Inflammatory macrophage treated with lipopolysaccharide for 1 hour (primary cell): ENCODE data around the gene PDE4D.

Source experiments
- DNase-seq, 2 donors: peaks; one replicate each; pipeline ENCODE4 v3.0.0-alpha.2; 2020 to 2022

PDE4D gene

DNA sequence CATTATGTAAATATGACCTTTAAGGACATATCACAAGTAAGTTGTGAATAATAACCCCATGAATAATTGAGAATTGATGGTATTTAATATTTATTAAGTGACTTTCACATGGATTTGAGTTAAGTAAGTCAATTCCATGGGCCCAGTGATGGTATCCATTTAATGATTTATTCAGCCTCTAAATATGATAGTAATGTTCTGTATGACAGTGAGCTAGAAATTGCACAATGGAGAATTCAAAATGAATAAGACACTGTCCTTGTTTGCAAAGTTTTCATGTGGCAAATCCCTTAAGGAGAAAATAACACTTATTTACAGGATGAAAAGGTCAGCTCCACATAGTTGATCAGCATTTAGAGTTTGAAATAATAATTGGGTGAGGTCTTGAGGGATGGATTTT, 160.7 kb downstream of the PDE4D start:
- no peak for DNase-seq

DNA sequence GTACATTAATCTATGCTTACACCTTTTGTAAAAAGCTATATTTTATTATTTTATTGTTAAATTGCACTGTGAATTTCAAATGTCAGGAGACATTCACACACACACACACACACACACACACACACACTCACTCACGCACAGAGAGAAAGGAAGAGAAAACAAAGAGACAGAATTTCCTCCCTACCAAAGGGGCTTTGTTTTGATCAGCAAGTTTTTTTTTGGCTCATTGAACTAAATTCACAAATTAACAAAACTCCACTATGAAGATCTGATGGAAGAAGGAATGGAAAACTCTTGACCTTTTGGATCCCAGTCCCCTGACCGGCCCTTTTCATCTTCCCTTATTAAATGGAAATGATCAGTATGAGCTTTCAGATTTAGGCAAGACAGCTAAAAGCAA, 161.2 kb downstream of the PDE4D start:
- DNase-seq, result no peak

DNA sequence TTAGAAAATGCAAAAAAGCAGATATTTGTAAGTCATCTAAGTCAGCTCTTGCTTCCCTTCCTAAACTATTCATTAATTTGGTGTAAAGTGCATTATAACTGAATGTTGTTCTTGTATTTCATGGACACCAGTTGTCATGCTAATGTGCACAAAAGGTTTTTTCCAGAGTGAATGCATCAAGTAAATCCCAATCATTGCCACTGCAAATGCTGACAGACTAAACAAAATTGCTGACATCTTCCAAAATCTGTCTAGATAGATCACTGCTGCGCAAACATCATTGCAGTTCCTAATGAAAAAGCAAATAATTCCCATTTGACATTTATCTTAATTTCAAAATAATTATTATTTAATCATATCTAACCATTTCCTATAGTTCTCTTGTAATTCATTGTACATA, 161.7 kb downstream of the PDE4D start:
- DNase-seq, result no peak

DNA sequence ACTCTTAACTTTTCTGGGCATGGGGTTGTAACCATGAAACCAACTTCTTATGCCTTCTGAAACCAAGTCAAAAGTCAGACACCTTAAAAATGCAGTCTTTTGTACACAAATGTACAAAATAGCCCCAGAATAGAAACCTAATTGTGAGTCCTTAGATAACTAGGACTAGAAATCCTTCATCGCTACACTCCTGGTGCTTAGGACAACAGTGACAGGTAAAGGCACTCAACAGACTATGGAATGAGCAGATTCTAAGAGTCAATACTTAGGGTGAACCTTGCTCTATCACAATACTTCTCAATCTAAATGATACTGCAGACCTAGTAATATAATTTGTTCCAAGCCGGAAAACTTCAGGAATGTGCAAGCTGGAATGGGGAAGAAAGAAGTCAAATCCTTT, 163.7 kb downstream of the PDE4D start:
- DNase-seq, result no peak

DNA sequence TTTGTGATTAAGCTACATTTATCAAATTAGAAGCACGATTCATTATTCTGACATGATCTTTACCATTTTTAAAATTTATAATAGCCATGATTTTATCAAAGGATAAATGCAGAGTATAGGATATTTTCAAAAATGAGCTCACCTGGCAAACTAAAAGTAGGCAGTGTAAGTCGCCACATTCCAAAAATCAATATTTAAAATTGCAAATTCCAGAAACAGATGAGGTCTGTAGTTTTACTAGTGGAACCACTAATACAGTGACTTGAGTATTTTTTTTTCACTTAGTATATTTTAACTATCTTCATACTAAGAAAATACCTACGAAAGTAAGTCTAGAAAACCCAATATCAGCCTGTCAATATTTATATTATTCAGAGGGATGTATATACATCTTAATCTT, 164.2 kb downstream of the PDE4D start:
- no peak for DNase-seq

DNA sequence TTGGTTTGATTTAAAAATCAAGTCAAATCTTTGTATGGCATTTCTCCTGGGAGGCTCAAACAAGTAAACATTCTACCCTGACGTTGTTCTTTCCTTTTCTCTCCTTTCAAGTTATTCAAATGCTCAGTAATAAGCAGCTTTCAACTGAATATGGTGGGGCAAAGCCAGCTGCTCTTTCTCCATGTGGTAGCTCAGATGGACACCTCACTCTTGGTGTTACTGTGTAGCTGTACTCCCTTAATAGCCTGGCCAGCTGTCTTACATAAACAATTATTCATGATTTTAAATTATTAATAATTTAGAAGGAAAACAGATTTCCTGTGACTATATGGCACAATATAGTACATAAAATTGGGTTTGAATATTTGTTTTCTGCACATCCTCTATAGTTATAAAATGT, 165.2 kb downstream of the PDE4D start:
- no peak for DNase-seq

DNA sequence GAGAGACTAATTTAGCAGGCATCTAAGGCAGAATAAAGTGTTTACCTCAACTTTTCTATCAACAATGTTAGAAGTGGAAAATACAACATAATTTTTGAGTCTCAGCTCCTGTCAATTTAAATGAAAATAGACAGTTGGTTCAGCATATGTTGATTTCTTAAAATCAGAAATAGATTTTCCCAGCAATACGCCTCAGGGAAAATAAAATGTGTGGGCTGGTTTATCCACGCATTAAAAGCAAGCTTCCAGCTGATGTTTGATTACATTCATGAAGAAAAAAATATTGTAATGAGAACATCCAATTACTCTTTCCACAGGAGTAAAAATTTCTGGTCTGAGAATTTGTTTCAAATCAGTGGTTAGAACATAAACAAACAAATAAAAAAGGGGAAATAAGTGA, 166.3 kb downstream of the PDE4D start:
- no peak for DNase-seq

DNA sequence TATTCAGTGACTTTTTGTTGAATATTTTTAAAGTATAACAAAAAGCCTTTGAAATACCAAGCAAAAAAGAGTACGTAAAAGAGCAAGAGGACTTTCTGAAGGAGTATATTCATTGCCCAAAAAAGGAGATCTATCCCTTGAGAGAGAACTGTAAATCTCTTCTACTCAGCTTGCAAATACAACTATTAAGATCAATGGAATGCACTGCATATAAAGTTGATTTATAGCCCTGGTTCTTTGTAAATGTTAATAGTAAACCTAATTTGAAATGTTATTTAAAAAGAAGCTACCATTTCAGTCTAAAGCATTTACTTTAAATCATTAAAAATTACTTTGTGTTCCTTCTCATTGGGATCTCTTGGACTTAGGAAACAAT, 168.1 kb downstream of the PDE4D start:
- no peak for DNase-seq

DNA sequence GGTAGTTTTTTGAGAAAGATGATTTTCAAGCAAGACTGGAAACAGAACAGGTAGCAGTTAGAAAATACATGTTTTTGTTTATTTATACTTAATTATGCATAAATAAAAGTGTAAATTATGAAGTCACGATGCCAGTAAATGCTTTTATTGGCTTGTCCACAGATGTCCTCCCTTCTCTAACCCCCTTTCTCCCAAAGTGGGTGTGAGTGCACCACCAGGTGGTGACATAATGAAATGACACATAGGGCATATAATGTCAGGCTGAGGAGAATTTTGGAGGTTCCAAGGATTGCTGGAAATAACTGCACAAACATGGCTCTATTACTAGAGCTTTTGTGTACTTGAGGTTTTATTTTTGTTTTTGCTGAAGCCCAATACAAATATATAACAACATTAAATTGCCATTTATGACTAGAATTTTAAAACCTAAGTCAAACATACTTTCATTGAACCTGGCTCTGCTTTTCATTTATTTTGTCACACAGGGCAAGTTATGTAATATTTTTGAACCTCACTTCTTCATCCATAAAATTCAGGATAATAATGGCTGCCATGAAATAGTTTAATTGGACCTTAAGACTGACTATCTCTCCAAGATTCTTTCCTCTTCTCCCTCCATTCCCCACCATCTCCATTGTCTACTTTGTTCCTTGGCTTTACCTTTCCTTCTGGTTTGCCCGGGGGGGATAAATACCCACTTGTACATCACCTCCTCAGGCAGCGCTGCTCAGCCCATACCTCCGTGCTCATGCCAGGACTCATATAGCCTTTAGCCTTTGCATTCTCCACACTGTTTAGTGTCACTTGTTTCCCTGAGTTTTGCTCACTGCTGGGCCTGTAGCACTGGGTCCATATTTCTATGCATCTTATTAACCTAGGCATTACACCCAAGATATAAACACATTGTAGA, 168.8 kb downstream of the PDE4D start:
- DNase-seq, result peak; percentile 27 to 53

DNA sequence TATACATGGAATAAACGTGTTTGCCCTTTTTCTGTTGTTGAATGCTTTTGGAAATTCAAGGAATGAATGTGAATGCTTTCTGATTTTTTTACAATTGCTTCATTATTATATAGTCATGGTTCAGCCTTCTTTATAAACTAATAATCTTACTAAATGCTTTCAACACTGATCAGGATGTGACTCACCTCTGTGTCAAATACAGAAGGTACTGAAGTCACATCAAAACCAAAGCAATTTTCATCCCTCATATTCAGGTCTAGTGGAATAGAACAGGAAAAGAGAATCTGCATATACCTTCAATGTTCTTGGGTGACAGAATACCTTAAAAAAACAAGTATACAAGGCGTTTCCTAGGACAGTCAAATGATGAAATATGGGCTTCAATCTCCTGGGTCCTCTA, 170.7 kb downstream of the PDE4D start:
- DNase-seq, result no peak

DNA sequence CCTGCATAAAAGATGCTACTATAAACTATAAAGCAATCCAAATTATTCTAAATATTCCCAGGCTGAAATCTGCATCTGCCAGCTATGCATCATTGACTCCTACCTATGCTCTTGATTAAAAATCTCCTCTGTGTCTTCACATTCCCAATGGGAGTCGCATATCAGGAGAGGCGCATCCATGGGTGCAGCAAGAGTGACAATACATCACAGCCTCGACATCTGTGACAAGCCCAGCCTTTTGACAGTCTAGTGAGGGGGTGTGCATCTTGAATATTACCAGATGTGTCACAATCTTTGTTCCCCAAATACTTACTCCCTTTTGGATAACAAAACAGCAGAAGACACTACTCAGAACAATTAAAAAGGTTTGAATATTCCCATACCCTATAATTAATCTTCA, 171.8 kb downstream of the PDE4D start:
- DNase-seq, result no peak

DNA sequence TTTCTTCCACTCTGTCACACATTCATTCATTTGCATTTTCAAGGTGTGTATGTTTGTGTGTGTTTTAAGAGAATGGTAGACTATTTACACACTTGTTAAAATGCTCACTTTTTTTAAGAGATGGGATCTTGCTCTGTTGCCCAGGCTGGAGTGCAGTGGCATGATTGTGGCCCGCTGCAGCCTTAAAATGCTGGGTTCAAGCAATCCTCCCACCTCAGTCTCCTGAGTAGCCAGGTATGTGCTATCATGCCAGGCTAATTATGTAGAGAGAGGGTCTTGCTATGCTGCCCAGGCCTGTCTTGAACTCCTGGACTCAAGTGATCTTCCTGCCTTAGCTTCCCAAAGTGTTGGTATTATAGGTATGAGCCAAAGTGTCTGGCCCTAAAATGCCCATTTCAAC, 173.5 kb downstream of the PDE4D start:
- DNase-seq, result no peak

DNA sequence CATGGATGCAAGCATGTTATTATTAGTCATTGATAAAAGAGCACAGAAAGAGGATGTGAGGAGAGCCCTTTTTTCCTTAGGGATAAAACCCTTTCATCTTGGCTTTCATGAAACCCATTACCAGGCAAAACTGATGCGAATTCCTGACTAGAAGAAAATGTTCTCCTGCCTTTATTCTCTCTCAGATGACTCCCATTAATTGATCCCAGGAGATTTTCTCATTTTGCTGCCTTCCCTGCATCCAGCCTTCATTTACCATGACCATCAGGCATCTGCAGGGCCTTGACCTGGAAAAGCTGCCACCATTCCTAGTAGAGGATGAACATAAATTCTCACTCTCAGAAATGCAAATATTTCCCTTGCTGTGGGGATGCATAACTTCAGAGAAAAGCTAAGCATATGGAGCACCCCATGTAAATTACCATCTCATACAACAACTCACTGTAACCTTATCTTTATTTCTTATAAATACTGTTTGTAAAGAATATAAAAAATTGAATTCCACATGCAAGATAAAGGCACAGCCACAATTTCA, 176.5 kb downstream of the PDE4D start:
- no peak for DNase-seq

DNA sequence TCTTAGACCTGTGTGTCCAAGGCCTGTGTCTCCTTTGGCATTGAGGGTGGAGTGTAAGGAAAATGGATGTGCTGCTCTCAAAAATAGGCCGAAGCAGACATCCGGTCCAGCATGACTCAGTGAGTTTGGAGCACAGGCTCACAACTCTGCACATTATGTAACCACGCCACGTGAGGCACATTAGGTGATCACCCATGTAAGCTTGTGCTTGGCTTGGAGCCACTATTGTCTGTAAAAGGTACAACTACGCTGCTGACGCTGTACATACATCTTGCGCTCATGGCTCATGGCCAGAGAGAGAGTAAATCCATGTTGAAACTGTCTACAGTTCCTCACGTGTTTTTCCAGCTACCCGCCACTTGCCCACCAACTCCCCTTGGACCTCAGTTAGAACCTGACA, 177.5 kb downstream of the PDE4D start:
- DNase-seq, result no peak

DNA sequence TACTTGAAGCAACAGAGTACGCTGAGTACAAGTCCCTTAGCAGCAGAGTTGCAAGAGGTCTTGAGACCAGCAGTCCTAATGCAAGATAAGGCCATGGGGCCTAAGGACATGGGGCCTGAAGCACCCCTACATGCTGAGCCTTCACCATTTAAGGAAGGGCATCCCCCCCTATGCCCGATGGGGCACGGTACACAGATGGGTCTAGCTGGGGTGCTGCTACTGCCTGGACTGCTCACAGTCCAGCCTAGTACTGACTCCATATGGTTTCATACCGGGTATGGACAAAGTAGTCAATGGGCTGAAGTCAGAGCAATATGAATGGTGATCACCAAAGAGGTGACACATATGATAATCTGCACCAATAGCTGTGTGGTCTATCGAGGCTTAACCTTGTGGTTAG, 178.3 kb downstream of the PDE4D start:
- DNase-seq, result no peak

DNA sequence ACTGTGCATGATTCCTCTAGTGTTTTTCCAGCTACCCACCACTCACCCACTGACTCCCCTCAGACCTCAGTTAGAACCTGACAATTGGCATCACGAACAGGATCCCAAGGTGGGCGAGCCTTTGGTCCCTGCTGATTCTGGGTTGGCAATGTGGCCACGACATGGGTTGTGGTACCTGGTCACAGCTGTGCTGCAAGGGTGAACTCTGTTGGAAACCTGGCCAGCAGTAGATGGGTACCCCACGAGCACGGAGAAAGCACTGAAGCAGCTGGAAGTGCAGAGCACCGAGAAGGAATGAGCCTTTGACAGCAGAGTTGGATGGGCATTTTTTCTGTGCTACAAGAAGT, 180.1 kb downstream of the PDE4D start:
- no peak for DNase-seq

DNA sequence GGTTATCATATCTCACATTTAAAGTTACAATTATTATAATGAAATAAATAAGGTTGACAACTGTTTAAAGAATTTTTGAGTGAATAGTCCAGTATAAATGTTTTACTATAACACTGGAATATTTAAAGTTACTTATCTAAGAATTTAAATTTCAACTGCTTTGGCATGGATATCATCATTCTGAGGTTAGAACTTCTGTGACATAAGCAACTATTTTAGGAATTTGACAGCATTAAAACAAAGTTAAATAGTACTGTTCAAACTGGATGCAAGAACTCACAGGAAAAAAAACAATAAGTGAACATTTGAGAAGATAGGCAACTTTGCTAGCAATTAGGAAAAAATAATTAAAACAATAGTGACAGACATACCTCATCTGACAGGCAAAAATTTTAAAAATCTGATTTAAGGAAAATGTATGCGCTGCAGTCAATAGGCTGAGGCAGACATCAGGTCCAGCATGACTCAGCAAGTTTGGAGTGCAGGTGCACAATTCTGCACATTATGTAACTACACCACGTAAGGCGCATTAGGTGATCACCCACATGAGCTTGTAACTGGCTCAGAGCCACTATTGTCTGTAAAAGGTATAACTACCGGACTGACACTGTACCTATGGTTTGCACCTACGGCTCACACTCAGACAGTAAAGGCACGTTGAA, 180.6 kb downstream of the PDE4D start:
- DNase-seq, result no peak

DNA sequence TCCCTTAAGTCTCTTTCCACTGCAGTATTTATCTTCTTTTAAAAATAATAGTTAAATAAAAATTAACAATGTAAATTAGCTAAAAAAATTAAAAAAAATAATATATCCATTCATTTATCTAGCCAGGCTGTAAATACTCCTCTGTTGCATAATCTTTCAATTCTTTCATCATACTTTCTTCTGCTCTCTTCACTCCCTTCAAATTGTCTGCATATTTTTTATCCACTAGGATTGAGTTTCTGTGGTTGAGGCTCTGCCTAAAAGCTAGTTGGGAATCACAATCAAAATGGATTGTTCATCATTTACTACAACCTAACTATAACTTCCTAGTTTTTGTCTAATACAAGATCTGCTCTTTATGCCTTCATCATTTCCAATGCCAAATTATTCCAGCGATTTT, 182.2 kb downstream of the PDE4D start:
- no peak for DNase-seq

DNA sequence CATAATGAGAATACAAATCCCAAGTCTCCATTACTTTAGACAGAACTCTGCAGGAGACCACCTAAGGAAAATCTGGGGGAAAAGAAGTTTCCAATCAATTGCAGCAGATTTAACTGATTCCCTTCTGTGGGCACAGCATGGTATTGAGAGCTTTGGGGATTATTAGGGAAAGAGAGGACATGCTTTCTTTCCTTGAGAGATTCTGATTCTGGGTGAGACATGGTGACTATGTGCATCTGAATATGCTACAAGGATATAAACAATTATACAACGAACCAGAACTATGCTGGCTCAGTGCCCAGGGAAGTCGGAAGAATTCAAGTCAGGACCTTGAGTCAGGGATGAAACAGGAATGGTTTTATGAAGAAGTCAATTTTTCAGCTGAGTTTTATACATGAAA, 183.7 kb downstream of the PDE4D start:
- DNase-seq, result no peak

DNA sequence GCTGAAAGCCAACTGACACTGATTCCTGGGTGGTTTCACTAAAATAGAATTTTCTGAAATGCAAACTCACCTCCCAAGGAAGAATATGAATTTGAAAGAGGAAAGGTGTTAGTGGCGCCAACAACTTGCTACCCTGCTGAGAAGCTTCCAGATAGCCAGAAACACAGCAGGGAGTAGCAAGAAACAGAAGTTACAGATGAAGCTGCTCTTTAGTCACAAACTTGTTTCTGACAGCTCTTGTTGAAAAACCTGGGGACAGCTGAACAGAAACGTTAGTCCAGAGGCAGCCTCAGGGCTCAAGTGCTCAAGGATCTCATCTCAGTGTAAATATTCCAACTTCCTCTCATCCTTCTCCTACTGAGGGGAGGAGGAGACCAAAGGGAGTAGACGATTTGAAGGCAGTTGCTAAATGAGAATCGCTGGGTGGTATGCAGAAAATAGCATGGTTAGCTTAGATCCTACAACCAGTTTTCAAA, 184.1 kb downstream of the PDE4D start:
- DNase-seq, result no peak

DNA sequence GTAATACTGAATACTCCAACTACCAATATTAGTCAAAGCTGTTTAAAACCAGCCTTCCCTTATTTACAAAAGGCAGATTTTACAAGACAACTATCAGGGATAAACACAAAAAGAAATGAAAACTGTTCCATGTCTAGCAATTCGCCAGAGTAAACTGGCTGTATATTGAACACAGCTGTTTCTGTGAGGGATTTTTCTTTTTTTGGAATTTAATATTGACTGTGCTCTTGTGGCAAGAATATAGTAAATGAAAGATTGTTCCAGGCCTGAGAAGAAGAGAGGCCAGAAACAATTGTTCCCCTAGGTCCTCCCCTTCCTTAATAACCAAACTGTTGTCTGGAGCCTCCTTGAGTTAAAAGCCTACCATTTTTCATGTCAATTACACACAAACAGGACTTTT, 188.6 kb downstream of the PDE4D start:
- no peak for DNase-seq

DNA sequence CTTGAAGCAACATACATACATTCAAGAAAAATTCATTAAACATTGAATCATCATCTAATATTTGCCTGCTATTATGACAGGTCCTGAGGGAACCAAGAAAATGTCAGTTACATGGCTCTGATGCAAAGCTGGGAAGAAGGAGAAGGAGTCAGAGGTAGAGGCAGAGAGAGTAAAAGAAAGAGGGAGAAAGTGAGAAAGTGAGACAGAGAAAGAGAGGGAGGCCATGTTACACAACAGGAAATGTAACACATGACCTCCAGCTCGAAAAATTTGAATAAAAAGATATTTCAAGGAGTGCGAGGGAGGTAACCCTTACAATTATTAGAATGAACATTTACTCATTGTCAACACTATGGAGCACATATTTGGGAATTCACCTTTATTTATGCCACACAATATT, 189.7 kb downstream of the PDE4D start:
- no peak for DNase-seq

DNA sequence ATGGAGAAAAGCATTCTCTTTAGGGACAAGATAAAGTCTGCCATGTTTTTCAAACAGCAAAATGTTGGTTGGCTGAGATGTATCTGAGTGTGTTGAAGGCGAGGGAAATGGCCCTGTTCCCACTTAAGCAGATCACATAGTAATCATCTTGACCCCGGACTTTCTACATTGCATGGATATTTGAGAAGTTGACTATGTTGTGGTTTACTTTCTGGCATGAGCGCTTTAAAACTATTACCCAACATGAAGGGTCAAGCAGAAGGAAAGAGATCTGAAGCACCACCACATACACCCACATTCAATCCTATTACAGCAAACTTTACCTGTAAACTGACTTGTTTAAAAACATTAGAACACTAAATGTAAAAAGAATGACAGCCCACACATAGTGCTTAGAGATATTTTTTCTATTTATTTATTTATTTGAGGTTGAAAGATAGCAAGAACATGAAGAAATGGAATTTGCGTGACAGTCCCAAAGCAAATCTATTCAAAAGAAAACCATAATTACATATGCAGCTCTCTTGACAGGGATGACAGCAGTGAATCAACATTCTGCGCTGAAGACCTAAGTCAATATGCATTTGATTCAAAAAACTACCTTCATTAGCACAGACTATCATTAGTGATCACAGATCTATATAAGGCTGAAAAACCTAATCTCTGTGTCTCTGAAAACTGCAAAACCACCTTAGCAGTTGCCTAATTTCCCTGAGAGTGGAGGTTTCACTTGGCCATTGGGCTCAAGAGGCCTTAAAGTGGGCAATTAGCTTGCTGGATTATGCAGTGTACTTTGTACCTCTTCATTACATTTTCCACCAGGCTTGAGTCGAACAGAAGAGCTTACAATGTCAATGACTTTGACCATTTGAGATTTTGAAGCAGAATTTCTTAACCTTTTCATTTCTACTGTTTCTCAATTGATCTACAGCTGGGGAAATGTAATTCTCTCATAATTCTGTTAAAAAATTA, 195.0 kb downstream of the PDE4D start:
- no peak for DNase-seq
